LNCaP clone FGC (cell line): Measurements from ENCODE around the gene ELP1.

Source experiments
- DNase-seq: peaks from one replicate; pipeline ENCODE4 v3.0.0-alpha.2; 2011; ENCODE audit warnings: low read depth
- H3K4me3 ChIP-seq: 2 replicates; pipeline ENCODE4 v1.5.1; 2011; ENCODE audit warnings: mild to moderate bottlenecking, low read depth, low read length, control low read depth
- CTCF ChIP-seq: IDR thresholded peaks from 2 replicates; pipeline ENCODE4 v1.5.1; 2012; ENCODE audit warnings: mild to moderate bottlenecking; ENCODE audit not compliant: control insufficient read depth, insufficient read depth; ENCODE audit errors: extremely low read depth

ELP1 gene

GRCh38 chr9:108869092-108869725, 64.7 kb downstream of the ELP1 start:
- no peak for TF ChIP-seq CTCF
- H3K4me3 ChIP-seq, result no peak overlapping the region
- DNase-seq, result no peak

DNA sequence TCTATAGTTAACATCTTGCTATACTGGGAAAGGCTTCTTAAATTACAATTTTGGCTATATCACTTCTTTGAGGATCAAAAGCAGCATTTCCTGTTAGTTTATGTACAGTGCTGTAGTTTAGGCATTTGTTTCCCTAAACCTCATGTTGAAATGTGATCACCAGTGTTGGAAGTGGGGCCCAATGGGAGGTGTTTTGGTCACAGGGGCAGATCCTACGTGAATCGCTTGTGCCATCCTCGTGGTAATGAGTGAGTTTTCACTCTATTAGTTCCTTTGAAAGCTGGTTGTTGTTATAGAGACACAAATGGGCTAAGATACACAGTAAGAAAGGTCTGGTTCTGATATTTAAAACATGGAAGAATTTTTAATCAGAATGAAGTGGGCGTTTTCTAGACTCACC, 66.1 kb downstream of the ELP1 start:
- no peak for TF ChIP-seq CTCF

DNA sequence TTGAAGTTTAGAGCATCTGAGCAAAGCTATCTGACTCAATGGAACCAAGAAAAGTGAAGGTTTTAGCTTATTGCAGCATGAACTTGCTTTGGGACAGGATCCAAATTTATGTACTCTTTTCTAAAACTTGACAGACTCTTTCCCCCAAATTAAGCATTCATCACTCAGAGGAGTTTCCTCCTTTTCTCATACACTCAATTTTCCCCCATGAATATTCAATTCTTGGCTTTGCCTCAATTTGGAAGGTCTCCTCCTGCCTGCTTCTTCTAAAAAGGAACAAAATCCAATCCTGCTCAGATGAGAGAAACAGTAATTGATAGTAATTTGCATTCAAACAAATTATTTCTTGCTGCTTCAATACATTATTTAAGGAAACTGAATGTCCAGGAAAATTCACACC, 66.8 kb downstream of the ELP1 start:
- DNase-seq, result no peak
- H3K4me3 ChIP-seq, result no peak overlapping the region
- no peak for TF ChIP-seq CTCF

More for the DNA sequence above, 66.1 kb downstream of the ELP1 start:
- no peak for DNase-seq
- no peak overlapping the region for H3K4me3 ChIP-seq

- no peak overlapping the region for H3K4me3 ChIP-seq
- TF ChIP-seq CTCF, result no peak
- no peak for DNase-seq
These were observed 67.9 kb downstream of the ELP1 start for GRCh38 chr9:108866001-108866420.

DNA sequence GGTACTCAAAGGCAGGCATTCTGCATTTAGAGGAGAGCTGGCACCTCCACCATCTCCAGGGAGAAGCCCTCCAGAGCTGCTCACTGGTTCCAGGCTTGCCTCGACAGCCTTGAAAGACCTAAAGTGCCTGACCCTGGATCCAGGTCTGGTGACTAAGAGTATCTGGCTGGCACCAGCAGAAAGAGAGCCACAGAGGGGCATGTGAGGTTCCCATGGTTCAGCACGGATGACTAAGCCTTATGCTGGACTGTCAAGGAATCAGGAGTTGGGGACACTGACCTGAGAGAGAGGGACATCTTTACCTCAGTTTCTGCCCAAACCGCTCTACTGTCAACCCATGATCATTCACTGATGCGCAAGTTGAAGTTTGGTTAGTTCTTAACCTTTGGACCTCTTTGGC, 68.9 kb downstream of the ELP1 start:
- H3K4me3 ChIP-seq, result no peak overlapping the region
- no peak for DNase-seq
- TF ChIP-seq CTCF, result no peak

- no peak overlapping the region for H3K4me3 ChIP-seq
- no peak for DNase-seq
- no peak for TF ChIP-seq CTCF
These were observed 69.5 kb downstream of the ELP1 start for GRCh38 chr9:108864446-108864845.

DNA sequence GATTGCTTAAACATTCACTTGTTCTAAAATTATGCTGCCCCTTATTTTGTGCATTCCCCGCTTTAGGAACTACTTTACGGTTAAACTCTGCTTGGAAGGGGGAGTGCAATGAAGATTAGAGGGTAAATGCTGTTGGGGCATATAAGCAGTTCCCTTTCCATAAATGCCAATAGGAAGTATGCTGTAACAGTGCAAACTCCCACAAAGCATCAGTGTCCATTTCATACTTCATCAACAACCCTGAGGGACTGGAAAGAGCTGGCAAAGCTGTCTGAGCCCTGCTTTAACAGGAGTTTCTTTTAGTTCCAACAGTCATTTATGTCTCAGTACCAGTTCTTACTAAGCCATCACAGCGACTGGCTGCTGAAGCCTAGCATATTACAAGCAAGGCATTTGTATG, 70.0 kb downstream of the ELP1 start:
- no peak for TF ChIP-seq CTCF
- H3K4me3 ChIP-seq, result no peak overlapping the region
- DNase-seq, result no peak
